Measurements from ENCODE around the gene RUFY1. TPM values are rescaled to one million over a fixed set of nuclear protein-coding genes. Genes with fewer than 3 reads are reported as not detected.

Gene RUFY1
- total RNA-seq, 4 donors from 2014 or later: 49.8 to 75.0 (median 63.0) TPM

Small RNAs within 50 kb of the gene (small RNA-seq; reads per million reads assigned to genes)
- gene AC136628.3 (not detected), gene RF00017 (not detected)

Other genes with a start within 250 kb of the RUFY1 start
- gene ADAMTS2, start 205.1 kb upstream of the RUFY1 start, total RNA-seq: 10 to 100 TPM in 1 of 4 donors, 1 to 10 TPM in 3; 3.5 to 16.2 (median 7.3) TPM
- 100 to 1,000 TPM; 459 to 991 (median 620) TPM for gene HNRNPH1, start 73.1 kb downstream of the RUFY1 start, total RNA-seq
- gene CBY3, start 130.5 kb downstream of the RUFY1 start, total RNA-seq: under 1 TPM in 1 of 4 donors, not detected in 3; 0.67 TPM
- gene CANX, start 148.4 kb downstream of the RUFY1 start, total RNA-seq: 100 to 1,000 TPM; 561 to 949 (median 856) TPM
- gene MAML1, start 182.3 kb downstream of the RUFY1 start, total RNA-seq: 10 to 100 TPM; 27.3 to 46.7 (median 28.0) TPM
- gene LTC4S, start 243.4 kb downstream of the RUFY1 start, total RNA-seq: 10 to 100 TPM in 2 of 4 donors, 1 to 10 TPM in 2; 6.4 to 28.2 (median 15.9) TPM